Stimulated activated CD8-positive, alpha-beta memory T cell treated with anti-CD3 and anti-CD28 coated beads, Interleukin-7, amount 100 ng/mL, for 24 hours (primary cell): ENCODE data around the gene ARHGAP27.
"Not testable (repeated sequence)": the region's sequence is repeated elsewhere in the genome, so short reads cannot be mapped to it uniquely, and the experiment has no call there.

ENCODE experiments used
- DNase-seq: peaks from one replicate; pipeline ENCODE4 v3.0.0-alpha.2; 2020; ENCODE audit warnings: low read depth

ARHGAP27 gene

DNA sequence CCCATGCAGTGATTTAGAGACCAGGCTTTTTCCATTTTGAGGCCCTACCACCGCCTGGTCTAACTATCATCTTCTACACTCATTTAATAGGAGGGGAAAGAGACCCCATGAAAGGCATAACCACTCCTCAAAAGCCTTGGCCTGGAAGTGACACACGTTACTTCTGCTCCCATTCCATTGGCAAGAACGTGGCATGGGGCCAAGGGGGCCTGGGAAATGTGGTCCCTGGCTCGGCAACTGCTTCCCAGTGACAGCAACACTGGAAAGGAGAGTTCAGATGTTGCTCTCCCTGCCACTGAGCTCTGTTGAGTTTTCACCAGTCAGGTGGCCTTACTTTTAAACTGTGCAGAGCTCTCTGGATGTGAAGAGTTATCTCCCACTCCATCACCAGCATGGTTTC is 70.7 kb downstream of the ARHGAP27 start:
- DNase-seq, result no peak

DNA sequence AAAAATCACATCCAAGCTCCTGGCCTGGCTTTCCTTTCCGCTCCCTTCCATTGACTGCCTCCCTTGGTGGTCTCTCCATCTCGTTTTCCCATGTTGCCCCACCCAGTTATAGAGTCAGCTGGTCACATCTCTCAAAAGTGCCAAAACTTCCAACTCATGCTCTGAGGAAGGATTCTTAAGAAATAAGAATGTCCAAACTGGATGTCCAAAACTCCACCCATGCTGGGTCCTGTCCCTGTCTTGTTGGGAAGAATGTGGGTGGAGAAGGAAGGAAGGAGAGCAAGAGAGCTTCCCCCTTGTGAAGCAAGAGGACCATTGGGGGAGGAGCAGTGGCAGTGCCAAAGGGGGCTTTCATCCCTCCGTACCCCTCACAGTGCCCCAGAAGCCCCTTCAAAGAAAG is 71.2 kb downstream of the ARHGAP27 start:
- no peak for DNase-seq

DNA sequence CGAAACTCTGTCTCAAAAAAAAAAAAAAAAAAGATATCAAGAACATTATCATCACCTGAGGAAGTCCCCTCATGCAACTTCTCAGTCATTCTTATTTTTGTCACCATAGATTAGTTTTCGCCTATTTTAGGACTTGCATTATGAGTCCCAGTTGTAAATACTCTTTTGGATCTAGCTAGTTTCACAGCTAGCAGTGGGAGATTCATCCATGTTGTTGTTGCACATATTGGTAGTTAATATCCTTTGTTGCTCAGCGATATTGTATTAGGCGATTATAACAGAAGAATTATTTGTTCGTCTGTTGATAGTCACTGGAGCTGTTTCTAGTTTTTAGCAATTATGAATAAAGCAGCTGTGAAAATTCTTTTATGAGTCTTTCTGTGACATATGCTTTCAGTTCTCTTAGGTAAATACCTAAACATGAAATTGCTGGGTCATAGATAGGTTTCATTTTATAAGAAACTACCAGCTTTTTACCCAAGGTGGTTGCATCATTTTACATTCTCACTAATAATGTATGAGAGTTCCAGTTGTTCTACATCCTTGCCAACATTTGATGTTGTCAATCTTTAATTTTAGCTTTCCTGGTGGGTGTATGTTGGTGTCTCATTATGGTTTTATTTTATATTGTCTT is 75.2 kb downstream of the ARHGAP27 start:
- DNase-seq, result no peak

DNA sequence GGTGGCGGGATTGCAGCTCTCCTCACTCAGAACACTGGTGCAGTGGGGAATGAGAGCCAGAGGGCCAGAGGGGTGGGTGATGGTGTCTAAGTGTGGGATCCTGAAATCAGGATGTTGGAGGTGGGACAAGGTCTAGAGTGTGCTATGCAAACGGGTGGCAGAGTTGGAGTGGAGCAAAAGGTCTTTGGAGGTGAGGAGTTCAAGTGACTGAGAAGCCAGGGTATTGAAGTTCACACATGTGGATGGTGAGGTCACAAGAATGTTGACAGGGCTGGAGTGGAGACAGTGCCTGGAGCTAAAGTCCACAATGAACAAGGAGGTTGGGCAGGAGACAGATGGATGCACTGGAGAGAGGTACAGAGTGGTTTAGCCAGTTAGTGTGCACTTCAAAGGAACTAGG is 77.6 kb downstream of the ARHGAP27 start:
- no peak for DNase-seq

DNA sequence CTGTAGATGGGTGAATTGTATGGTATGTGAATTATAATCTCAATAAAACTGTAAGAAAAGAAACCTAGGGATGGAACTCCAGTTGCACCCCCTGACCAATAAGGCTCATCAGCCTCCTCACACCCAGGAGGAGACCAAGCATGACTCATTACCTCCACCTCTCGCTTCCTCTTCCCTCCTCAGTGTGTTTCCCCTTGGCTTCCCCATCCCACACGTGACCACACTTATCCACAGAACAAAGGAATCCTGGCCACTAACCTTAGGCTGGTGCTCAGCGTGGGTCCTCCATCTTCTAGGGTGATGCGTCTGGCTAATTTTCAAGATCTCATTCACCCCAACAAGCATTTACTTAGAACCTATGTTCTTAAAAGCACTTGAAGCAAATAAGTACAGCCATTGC is 79.6 kb downstream of the ARHGAP27 start:
- DNase-seq, result no peak

DNA sequence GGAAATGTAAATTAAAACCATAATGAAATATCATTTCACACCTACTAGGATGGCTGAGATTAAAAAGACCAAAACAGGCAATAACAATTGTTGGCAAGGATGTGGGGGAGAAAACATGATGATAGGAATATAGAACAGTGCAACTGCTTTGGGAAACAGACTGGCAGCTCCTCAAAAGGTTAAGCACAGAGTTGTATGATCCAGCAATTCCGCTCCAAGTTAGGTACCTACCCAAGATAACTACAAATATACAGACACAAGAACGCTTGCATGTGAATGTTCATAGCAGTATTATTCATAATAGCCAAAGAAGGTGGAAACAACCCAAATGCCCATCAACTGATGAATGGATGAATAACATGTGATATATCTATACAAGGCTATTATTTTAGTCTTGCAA is 80.8 kb downstream of the ARHGAP27 start:
- no peak for DNase-seq

DNA sequence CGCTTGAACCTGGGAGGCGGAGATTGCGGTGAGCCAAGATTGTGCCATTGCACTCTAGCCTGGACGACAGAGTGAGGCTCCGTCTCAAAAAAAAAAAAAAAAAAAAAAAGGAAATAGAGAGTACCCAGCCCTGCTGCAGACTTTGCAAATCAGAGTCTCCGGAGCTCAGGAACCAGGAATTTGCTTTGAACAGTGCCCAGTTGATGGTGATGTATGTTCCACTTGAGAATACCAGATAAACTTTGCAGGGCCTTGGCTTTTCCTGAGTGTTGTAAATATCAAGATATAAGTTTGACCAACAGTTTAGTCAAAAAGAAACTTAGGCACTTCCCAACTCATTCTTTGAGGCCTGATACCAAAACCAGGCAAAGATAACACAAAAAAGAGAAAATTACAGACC is 85.2 kb downstream of the ARHGAP27 start:
- DNase-seq, result no peak

DNA sequence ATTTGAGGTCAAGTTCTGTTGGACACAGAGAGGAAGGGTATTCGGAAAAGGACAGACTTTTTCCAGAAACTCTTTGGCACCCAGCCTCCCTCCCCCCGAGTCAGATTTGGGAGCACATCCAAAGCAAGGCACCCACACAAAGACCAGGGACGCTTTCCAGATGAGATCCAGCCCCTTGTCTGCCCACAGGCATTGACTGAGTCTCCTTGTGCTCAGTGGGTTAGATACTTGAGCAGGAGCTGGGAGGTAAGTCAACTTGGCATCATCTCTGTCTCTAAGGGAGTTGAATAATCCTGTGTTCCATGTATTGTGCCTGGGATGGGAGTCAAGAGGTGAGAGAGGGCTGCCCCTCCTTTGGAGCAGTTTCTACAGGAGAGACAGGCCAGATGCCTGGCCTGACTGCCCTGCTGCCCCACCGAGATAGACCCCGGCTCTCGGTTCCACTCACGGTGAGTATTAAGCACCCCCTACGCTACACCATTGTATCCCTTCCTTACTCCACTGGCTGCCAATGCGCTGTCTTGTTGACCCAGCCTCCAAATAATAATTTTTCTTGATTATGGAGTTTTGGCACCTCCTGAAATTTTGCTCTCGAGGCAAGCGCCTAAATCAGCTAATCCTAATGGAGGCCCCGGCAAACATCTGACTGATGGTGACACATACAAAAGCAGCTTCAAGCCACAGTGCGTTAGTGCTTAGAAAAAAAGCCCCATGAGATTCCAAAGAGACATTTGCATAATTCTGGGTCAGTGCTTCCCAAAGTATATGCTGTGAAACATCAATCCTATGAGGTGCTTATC is 86.3 kb downstream of the ARHGAP27 start:
- no peak for DNase-seq

DNA sequence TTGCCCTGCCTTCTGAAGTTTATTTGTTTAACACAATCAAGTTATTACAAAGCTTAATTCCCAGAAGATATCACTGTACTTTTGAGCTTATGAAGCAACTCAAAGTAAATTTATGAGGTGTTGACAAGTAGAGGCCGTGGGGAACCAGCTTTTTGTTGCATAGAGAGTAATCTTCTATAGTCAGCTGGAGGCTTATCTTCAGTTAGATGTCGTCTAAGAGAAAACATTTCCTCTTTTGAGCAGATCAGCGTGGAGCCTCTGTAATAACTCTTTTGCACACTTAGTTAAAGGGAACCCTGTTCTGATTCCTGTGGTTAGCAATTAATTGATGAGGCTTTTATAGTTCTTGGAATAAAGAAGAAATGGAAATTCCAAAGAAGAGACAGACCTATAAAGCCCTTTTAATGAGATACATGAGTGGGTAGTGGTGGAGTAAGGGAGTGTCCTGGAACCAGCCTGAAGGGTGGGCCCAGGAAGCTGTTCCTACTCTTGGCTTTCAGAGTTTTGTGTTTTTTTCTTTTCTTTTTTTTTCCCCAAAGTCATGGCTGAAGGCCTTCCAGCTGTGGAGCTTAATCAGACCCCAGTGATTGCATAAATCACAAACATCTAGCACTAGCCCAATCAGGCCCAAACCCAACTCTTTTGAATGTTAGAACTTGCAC is 87.0 kb downstream of the ARHGAP27 start:
- no peak for DNase-seq

DNA sequence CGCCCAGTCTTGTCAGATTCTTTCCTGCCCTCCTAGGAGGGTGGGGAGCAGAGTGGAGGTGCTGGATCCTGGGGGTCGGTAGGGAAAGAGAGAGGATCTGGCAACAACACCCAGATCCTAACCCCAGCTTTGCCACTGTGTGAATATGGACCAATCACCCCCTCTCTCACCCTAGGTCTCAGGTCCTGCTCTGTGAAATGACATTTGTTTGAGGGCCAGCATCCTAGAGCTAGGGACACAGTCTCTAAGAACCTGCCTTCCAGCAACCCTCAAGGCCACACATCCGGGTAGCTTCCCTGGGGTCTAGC is 87.5 kb downstream of the ARHGAP27 start:
- DNase-seq, result no peak

DNA sequence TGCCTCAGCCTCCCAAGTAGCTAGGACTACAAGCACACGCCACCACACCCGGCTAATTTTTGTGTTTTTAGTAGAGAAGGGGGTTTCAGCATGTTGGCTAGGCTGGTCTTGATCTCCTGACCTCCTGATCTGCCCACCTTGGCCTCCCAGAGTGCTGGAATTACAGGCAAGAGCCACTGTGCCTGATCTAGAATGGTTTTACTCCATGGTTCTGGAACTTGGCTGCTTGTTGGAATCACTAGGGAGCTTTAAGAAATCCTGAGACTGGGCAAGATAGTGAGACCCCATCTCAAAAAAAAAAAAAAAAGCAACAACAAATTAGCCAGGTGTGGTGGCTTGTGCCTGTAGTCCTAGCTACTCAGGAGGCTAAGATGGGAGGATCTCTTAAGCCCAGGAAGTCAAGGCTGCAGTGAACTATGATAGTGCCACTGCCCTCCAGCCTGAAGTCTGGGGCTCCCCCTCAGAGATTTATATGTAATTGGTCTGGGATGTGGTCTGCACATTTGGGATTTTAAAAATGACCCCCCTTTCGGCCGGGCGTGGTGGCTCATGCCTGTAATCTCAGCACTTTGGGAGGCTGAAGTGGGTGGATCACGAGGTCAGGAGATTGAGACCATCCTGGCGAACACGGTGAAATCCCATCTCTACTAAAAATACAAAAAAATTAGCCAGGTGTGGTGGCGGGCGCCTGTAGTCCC is 88.6 kb downstream of the ARHGAP27 start:
- not testable (repeated sequence) for DNase-seq
